ENCODE results near the gene SPDYA. TPM values are rescaled to one million over a fixed set of nuclear protein-coding genes. Genes with fewer than 3 reads are reported as not detected.

Gene SPDYA
- total and polyA plus RNA-seq, 2 donors from 2014 or later, result 1.6 TPM; not detected in 1

- H3K36me3 ChIP-seq (ENCODE audit: control insufficient read depth in 2 of 3, insufficient read depth in 3 of 3, low read length in 3 of 3), result peaks cover 16 to 41% (median 22%) of the 10 kb centered on the region in 3 donors
These were observed 14.0 kb upstream of the SPDYA start for GRCh38 chr2:28796620-28797019.

GRCh38 chr2:28801726-28802125 lies 8.9 kb upstream of the SPDYA start:
- FAIRE-seq, result no peak
- no peak overlapping the region for H3K9ac ChIP-seq (ENCODE audit: low read length in 3 of 3)
- H3K27me3 ChIP-seq (ENCODE audit: control insufficient read depth, insufficient read depth, low read length), result no peaks in the 10 kb centered on the region
- no peak overlapping the region for H3K27ac ChIP-seq (ENCODE audit: low read depth in 2 of 2, low read length in 2 of 2)
- peaks cover 6 to 41% (median 11%) of the 10 kb centered on the region in 3 donors for H3K36me3 ChIP-seq (ENCODE audit: control insufficient read depth in 2 of 3, insufficient read depth in 3 of 3, low read length in 3 of 3)
- H3K4me1 ChIP-seq (ENCODE audit: control insufficient read depth in 2 of 3, insufficient read depth in 2 of 3, low read depth in 1 of 3, low read length in 3 of 3), result no peaks in the 10 kb centered on the region
- intact Hi-C loops (cut with DNase I), result no loop called here
- peaks cover 0 to 4% (median 0%) of the 10 kb centered on the region in 3 donors for H3K9me3 ChIP-seq (ENCODE audit: control insufficient read depth in 2 of 3, insufficient read depth in 1 of 3, low read length in 3 of 3)
- no peak for TF ChIP-seq CTCF (IDR thresholded peaks at IDR 0.05; ENCODE audit: borderline replicate concordance, extremely low read depth, insufficient read depth)
- no peak for DNase-seq
- no peak overlapping the region for H3K4me3 ChIP-seq (ENCODE audit: low read length in 3 of 3)

More at GRCh38 chr2:28796620-28797019, 14.0 kb upstream of the SPDYA start:
- FAIRE-seq, result no peak
- H3K27me3 ChIP-seq (ENCODE audit: control insufficient read depth, insufficient read depth, low read length), result no peaks in the 10 kb centered on the region
- intact Hi-C loops (cut with DNase I), result no loop called here
- H3K9ac ChIP-seq (ENCODE audit: low read length in 3 of 3), result no peak overlapping the region
- DNase-seq, result no peak
- H3K27ac ChIP-seq (ENCODE audit: low read depth in 2 of 2, low read length in 2 of 2), result no peak overlapping the region
- no peak for TF ChIP-seq CTCF (IDR thresholded peaks at IDR 0.05; ENCODE audit: borderline replicate concordance, extremely low read depth, insufficient read depth)
- H3K4me1 ChIP-seq (ENCODE audit: control insufficient read depth in 2 of 3, insufficient read depth in 2 of 3, low read depth in 1 of 3, low read length in 3 of 3), result no peaks in the 10 kb centered on the region
- H3K9me3 ChIP-seq (ENCODE audit: control insufficient read depth in 2 of 3, insufficient read depth in 1 of 3, low read length in 3 of 3), result peaks cover 0 to 9% (median 1%) of the 10 kb centered on the region in 3 donors
- H3K4me3 ChIP-seq (ENCODE audit: low read length in 3 of 3), result no peak overlapping the region

- Histone ChIP-seq H3K9me3 (ENCODE audit: control insufficient read depth in 2 of 3, insufficient read depth in 1 of 3, low read length in 3 of 3) (no peaks in the 10 kb centered on the region), H3K9ac (ENCODE audit: low read length in 3 of 3) (no peak overlapping the region), H3K27me3 (ENCODE audit: control insufficient read depth, insufficient read depth, low read length) (no peaks in the 10 kb centered on the region), H3K4me1 (ENCODE audit: control insufficient read depth in 2 of 3, insufficient read depth in 2 of 3, low read depth in 1 of 3, low read length in 3 of 3) (no peaks in the 10 kb centered on the region), H3K4me3 (ENCODE audit: low read length in 3 of 3) (no peak overlapping the region), H3K36me3 (ENCODE audit: control insufficient read depth in 2 of 3, insufficient read depth in 3 of 3, low read length in 3 of 3) (peaks cover 6 to 33% (median 9%) of the 10 kb centered on the region in 3 donors), H3K27ac (ENCODE audit: low read depth in 2 of 2, low read length in 2 of 2) (no peak overlapping the region)
- DNase-seq (no peak), FAIRE-seq (no peak)
- intact Hi-C loops (cut with DNase I), result no loop called here
- TF ChIP-seq CTCF (IDR thresholded peaks at IDR 0.05; ENCODE audit: borderline replicate concordance, extremely low read depth, insufficient read depth), result no peak
These were observed 7.6 kb upstream of the SPDYA start for GRCh38 chr2:28802975-28803429.

- FAIRE-seq (no peak), DNase-seq (peak in 1 of 5 donors; percentile 45)
- Histone ChIP-seq H3K27ac (ENCODE audit: low read depth in 2 of 2, low read length in 2 of 2) (no peak overlapping the region), H3K9me3 (ENCODE audit: control insufficient read depth in 2 of 3, insufficient read depth in 1 of 3, low read length in 3 of 3) (no peaks in the 10 kb centered on the region), H3K36me3 (ENCODE audit: control insufficient read depth in 2 of 3, insufficient read depth in 3 of 3, low read length in 3 of 3) (no peaks in the 10 kb centered on the region), H3K4me3 (ENCODE audit: low read length in 3 of 3) (peak overlapping the region in 1 of 3 donors; percentile 59), H3K9ac (ENCODE audit: low read length in 3 of 3) (peak overlapping the region in 1 of 3 donors; percentile 37), H3K4me1 (ENCODE audit: control insufficient read depth in 2 of 3, insufficient read depth in 2 of 3, low read depth in 1 of 3, low read length in 3 of 3) (peaks cover 0 to 7% (median 0%) of the 10 kb centered on the region in 3 donors), H3K27me3 (ENCODE audit: control insufficient read depth, insufficient read depth, low read length) (no peaks in the 10 kb centered on the region)
- TF ChIP-seq CTCF (IDR thresholded peaks at IDR 0.05; ENCODE audit: borderline replicate concordance, extremely low read depth, insufficient read depth), result no peak
- intact Hi-C loops (cut with DNase I), result no loop called here
These were observed 707 bp upstream of the SPDYA start for GRCh38 chr2:28809927-28810326.
